B cell (primary cell): Measurements from ENCODE around the gene LARGE2. TPM values are rescaled to one million over a fixed set of nuclear protein-coding genes. Genes with fewer than 3 reads are reported as not detected.
"Not testable (repeated sequence)": the region's sequence is repeated elsewhere in the genome, so short reads cannot be mapped to it uniquely, and the experiment has no call there.

Experiments
- ATAC-seq: fragments of 200-7000 bp; cut with Tn5 transposase; one replicate; pipeline ENCODE4 v1.10.0; 2021; ENCODE audit warnings: low read depth, mild to moderate bottlenecking, moderate number of reproducible peaks, moderate library complexity
- CTCF ChIA-PET: fragments of 350-600 bp; sonication (Branson Sonifier 250); formaldehyde crosslinking; loops from one replicate; lab custom pipeline; 2021; ENCODE audit warnings: antibody characterized with exemption, inconsistent platforms; lab: Charles Lee
- POLR2A ChIA-PET: fragments of 350-600 bp; sonication (Branson Sonifier 250); formaldehyde crosslinking; loops from one replicate; lab custom pipeline; 2021; ENCODE audit warnings: antibody characterized with exemption; lab: Charles Lee
- DNase-seq: peaks from one replicate; pipeline ENCODE4 v3.0.0; 2013
- H2AFZ ChIP-seq: 2 replicates; pipeline ENCODE4 v1.6.1; 2012; ENCODE audit warnings: mild to moderate bottlenecking, low read depth, low read length; ENCODE audit not compliant: insufficient read depth, poor library complexity, severe bottlenecking
- H3K27ac ChIP-seq, 2 donors: 1 replicate in 1 of 2; 2 replicates in 1 of 2; pipeline ENCODE4 v1.5.1; 2012 to 2013; ENCODE audit warnings: low read length in 2 of 2, mild to moderate bottlenecking in 2 of 2, moderate library complexity in 1 of 2
- H3K27me3 ChIP-seq, 4 experiments: fragments of 200-600 bp in 1 of 4; sonication (generic) in 1 of 4; replicated peaks in 1 of 4; 1 replicate in 2 of 4; 2 replicates in 2 of 4; pipeline versions ENCODE4 v1.6.1 to v1.7.0; 2013 to 2016; ENCODE audit warnings: low read length in 3 of 4, mild to moderate bottlenecking in 2 of 4, mixed read lengths in 1 of 4, moderate library complexity in 1 of 4; ENCODE audit not compliant: insufficient read depth in 4 of 4, control insufficient read depth in 3 of 4; ENCODE audit errors: control extremely low read depth in 1 of 4
- H3K36me3 ChIP-seq, 2 experiments: replicated peaks in 1 of 2; 1 replicate in 1 of 2; 2 replicates in 1 of 2; pipeline versions ENCODE4 v1.6.1 to v1.7.1; 2013; ENCODE audit warnings: low read length in 1 of 2; ENCODE audit not compliant: insufficient read depth in 2 of 2, control insufficient read depth in 1 of 2; ENCODE audit errors: control extremely low read depth in 1 of 2, extremely low read depth in 1 of 2
- H3K4me1 ChIP-seq, 2 donors: fragments of 200-600 bp in 1 of 2; sonication (generic) in 1 of 2; 1 replicate in 1 of 2; 2 replicates in 1 of 2; pipeline versions ENCODE4 v1.5.1 to v1.6.1; 2013 to 2017; ENCODE audit warnings: low read length in 2 of 2; ENCODE audit not compliant: control insufficient read depth in 2 of 2, insufficient read depth in 2 of 2
- H3K4me2 ChIP-seq: replicated peaks from 2 replicates; pipeline ENCODE3; 2012; ENCODE audit warnings: mild to moderate bottlenecking, low read depth, low read length; ENCODE audit not compliant: poor library complexity, severe bottlenecking
- H3K4me3 ChIP-seq, 5 experiments: fragments of 200-600 bp in 1 of 5; sonication (generic) in 1 of 5; 1 replicate in 3 of 5; 2 replicates in 2 of 5; pipeline versions ENCODE4 v1.5.1 to v1.7.0; 2011 to 2016; ENCODE audit warnings: low read length in 4 of 5, mild to moderate bottlenecking in 4 of 5, low read depth in 2 of 5, control low read depth in 1 of 5, moderate library complexity in 1 of 5; ENCODE audit not compliant: insufficient read depth in 1 of 5; ENCODE audit errors: control extremely low read depth in 1 of 5, extremely low read depth in 1 of 5
- H3K79me2 ChIP-seq: fragments of 200-600 bp; sonication (generic); one replicate; pipeline ENCODE4 v1.6.0; 2016; ENCODE audit warnings: low read length; ENCODE audit not compliant: control insufficient read depth, insufficient read depth
- H3K9ac ChIP-seq: fragments of 200-600 bp; sonication (generic); 2 replicates; pipeline ENCODE4 v1.6.1; 2017; ENCODE audit warnings: mild to moderate bottlenecking, low read length, moderate library complexity
- H3K9me3 ChIP-seq, 3 donors: one replicate each; pipeline versions ENCODE4 v1.6.1 to v1.7.1; 2013; ENCODE audit warnings: low read length in 2 of 3; ENCODE audit not compliant: control insufficient read depth in 2 of 3, insufficient read depth in 1 of 3; ENCODE audit errors: control extremely low read depth in 1 of 3
- H4K20me1 ChIP-seq: 2 replicates; pipeline ENCODE4 v1.6.0; 2012; ENCODE audit warnings: mild to moderate bottlenecking, low read length; ENCODE audit not compliant: insufficient read depth, control insufficient read depth, poor library complexity, severe bottlenecking
- H3K27ac Mint-ChIP-seq: one replicate; pipeline ENCODE4 v1.8.0; 2021; ENCODE audit warnings: mixed read lengths
- H3K27me3 Mint-ChIP-seq: one replicate; pipeline ENCODE4 v1.8.0; 2021; ENCODE audit warnings: mixed read lengths
- H3K4me1 Mint-ChIP-seq: one replicate; pipeline ENCODE4 v1.8.0; 2021; ENCODE audit warnings: mixed read lengths
- H3K4me3 Mint-ChIP-seq: one replicate; pipeline ENCODE4 v1.8.0; 2021; ENCODE audit warnings: mixed read lengths
- H3K9me3 Mint-ChIP-seq: one replicate; pipeline ENCODE4 v1.8.0; 2022; ENCODE audit warnings: mixed read lengths; ENCODE audit not compliant: insufficient read depth
- EZH2 ChIP-seq: IDR thresholded peaks from 2 replicates; pipeline ENCODE4 v1.6.1; 2012; ENCODE audit warnings: borderline replicate concordance, low read depth, mild to moderate bottlenecking, moderate library complexity, low read length; ENCODE audit not compliant: insufficient read depth, poor library complexity, severe bottlenecking
- WGBS: methylation state at CpG from one replicate; pipeline ENCODE4 v1.1.5; 2013; ENCODE audit warnings: missing lambda C conversion rate; ENCODE audit not compliant: insufficient coverage; 5-methylcytosine and 5-hydroxymethylcytosine counted together
- intact Hi-C: fragments of 100-400 bp; cut with micrococcal nuclease; formaldehyde crosslinking; loops from one replicate; pipeline ENCODE4 v1.10.0; 2022
- polyA plus RNA-seq: library from polyadenylated mRNA; depleted of rRNA; stranded (reverse); fragments of >200 nt; gene quantifications from 2 replicates; pipeline ENCODE4 v1.2.3, GENCODE V29; 2012
- total RNA-seq, 2 donors: library from RNA; stranded (reverse); fragments of 120-200 nt in 1 of 2; gene quantifications; 1 replicate in 1 of 2; 2 replicates in 1 of 2; pipeline versions ENCODE4 v1.2.3 to v1.2.4, GENCODE V29; 2013 to 2022
- TF ChIP-seq, protein P1 (sequence below): fragments of 200-600 bp; IDR thresholded peaks from one replicate; pipeline ENCODE4 v1.8.0; 2022; ENCODE audit warnings: antibody characterized with exemption, mild to moderate bottlenecking

The LARGE2 gene
- total and polyA plus RNA-seq, 2 donors (not counting 1 experiment from before 2014, with no cell fraction given) = 109 to 264 TPM

DNA sequence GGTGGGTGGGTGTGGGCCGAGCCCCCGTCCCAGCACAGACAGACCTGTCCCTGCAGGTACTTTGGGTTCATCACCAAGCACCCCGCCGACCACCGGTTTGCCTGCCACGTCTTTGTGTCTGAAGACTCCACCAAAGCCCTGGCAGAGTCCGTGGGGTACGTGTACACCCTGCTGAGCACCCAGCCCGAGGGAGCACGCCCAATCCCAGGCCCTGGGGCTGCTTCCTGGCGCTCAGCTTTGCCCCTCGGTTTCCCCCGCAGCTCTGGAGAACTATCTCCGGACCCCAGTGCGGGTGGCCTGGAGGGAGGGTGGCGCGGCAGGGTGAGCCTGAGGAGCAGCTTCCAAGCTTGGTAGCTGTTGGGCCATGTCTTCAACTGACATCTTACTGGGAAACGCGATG, 17.4 kb upstream of the LARGE2 start:
- Histone ChIP-seq H3K79me2 (no peaks in the 10 kb centered on the region), H4K20me1 (peaks cover 9% of the 10 kb centered on the region), H3K9me3 (no peaks in the 10 kb centered on the region), H3K4me1 (peaks cover 3 to 18% of the 10 kb centered on the region in 2 donors), H3K4me3 (no peak overlapping the region), H3K36me3 (peaks cover 0 to 11% of the 10 kb centered on the region in 2 experiments), H3K27ac (no peak overlapping the region), H3K27me3 (peaks cover 0 to 6% (median 2%) of the 10 kb centered on the region in 4 experiments), H2AFZ (no peak overlapping the region), H3K9ac (no peak overlapping the region), H3K4me2 (no peak overlapping the region)
- intact Hi-C loops = no loop called here
- TF ChIP-seq, protein P1, sequence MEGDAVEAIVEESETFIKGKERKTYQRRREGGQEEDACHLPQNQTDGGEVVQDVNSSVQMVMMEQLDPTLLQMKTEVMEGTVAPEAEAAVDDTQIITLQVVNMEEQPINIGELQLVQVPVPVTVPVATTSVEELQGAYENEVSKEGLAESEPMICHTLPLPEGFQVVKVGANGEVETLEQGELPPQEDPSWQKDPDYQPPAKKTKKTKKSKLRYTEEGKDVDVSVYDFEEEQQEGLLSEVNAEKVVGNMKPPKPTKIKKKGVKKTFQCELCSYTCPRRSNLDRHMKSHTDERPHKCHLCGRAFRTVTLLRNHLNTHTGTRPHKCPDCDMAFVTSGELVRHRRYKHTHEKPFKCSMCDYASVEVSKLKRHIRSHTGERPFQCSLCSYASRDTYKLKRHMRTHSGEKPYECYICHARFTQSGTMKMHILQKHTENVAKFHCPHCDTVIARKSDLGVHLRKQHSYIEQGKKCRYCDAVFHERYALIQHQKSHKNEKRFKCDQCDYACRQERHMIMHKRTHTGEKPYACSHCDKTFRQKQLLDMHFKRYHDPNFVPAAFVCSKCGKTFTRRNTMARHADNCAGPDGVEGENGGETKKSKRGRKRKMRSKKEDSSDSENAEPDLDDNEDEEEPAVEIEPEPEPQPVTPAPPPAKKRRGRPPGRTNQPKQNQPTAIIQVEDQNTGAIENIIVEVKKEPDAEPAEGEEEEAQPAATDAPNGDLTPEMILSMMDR = no peak
- TF ChIP-seq EZH2 = no peak
- WGBS = 96% methylated on average over 19 of the region's 19 CpGs
- no peak for DNase-seq
- CTCF ChIA-PET = interaction anchor here (0.5 kb wide), 1 partner anchor 612 kb away, joined by 3 read pairs; no protein-coding TSS in a partner anchor
- Mint-ChIP-seq H3K4me1 (peaks cover 18% of the 10 kb centered on the region), H3K27ac (no peak overlapping the region), H3K9me3 (no peaks in the 10 kb centered on the region), H3K4me3 (no peak overlapping the region), H3K27me3 (peaks cover 4% of the 10 kb centered on the region)
- POLR2A ChIA-PET = no interaction called here
- no peak for ATAC-seq

DNA sequence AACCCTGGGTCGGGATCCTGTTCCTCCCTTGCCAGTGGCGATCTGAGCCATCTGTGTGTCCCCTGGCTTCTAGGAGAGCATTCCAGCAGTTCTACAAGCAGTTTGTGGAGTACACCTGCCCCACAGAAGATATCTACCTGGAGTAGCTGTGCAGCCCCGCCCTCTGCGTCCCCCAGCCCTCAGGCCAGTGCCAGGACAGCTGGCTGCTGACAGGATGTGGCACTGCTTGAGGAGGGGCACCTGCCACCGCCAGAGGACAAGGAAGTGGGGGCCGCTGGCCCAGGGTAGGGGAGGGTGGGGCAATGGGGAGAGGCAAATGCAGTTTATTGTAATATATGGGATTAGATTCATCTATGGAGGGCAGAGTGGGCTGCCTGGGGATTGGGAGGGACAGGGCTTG, 16.9 kb upstream of the LARGE2 start:
- H3K9me3 Mint-ChIP-seq, H3K79me2 ChIP-seq, H3K9me3 ChIP-seq, H3K4me3 Mint-ChIP-seq, H3K27ac ChIP-seq, H3K27me3 ChIP-seq, H3K27ac Mint-ChIP-seq, intact Hi-C loops, H3K4me3 ChIP-seq, DNase-seq, H3K27me3 Mint-ChIP-seq, H3K9ac ChIP-seq, H2AFZ ChIP-seq, H3K4me2 ChIP-seq: not testable (repeated sequence)
- 61% methylated on average over 3 of the region's 6 CpGs for WGBS
- CTCF ChIA-PET = interaction anchor here (0.5 kb wide), 1 partner anchor 612 kb away, joined by 3 read pairs; no protein-coding TSS in a partner anchor
- POLR2A ChIA-PET = interaction anchor here (1.0 kb wide), 1 partner anchor 11 kb away, joined by 5 read pairs; no protein-coding TSS in a partner anchor
- H3K4me1 ChIP-seq = peaks cover under 1 to 15% of the 10 kb centered on the region in 2 donors
- H4K20me1 ChIP-seq = peaks cover 14% of the 10 kb centered on the region
- peak; percentile 31 for ATAC-seq
- H3K36me3 ChIP-seq = peaks cover 0 to 14% of the 10 kb centered on the region in 2 experiments
- H3K4me1 Mint-ChIP-seq = peaks cover 15% of the 10 kb centered on the region
